GM12873 (cell line): ENCODE results near the gene TUT7.

Source experiments
- TF ChIP-seq, protein P1 (sequence below): IDR thresholded peaks from 2 replicates; pipeline ENCODE4 v1.5.1; 2012; ENCODE audit warnings: low read depth, mild to moderate bottlenecking, moderate library complexity, low read length, control low read depth; ENCODE audit not compliant: insufficient read depth; ENCODE audit errors: missing control alignments

TUT7 gene

GRCh38 chr9:86328156-86328555 lies 26.1 kb downstream of the TUT7 start:
- TF ChIP-seq, protein P1, sequence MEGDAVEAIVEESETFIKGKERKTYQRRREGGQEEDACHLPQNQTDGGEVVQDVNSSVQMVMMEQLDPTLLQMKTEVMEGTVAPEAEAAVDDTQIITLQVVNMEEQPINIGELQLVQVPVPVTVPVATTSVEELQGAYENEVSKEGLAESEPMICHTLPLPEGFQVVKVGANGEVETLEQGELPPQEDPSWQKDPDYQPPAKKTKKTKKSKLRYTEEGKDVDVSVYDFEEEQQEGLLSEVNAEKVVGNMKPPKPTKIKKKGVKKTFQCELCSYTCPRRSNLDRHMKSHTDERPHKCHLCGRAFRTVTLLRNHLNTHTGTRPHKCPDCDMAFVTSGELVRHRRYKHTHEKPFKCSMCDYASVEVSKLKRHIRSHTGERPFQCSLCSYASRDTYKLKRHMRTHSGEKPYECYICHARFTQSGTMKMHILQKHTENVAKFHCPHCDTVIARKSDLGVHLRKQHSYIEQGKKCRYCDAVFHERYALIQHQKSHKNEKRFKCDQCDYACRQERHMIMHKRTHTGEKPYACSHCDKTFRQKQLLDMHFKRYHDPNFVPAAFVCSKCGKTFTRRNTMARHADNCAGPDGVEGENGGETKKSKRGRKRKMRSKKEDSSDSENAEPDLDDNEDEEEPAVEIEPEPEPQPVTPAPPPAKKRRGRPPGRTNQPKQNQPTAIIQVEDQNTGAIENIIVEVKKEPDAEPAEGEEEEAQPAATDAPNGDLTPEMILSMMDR = no peak

DNA sequence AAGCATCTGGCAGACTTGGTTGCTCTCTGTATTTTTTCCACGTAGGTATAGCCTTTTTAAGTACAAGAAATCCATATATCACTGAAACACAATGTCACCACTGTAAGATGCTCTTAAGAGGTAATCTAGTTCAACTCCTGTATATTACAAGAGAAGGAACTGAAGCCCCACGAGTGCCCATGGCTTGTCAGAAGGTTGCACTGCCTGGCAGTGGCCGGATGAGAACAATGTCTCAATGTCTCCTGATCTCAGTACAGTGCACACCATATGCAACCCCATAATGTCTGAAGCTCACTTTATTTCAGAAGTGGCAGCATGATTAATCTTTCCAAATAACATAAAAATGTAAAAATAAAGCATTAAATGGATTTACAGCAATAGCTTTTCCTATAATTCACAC lies 27.7 kb downstream of the TUT7 start:
- TF ChIP-seq, protein P1 = no peak

GRCh38 chr9:86324901-86325300 lies 29.3 kb downstream of the TUT7 start:
- TF ChIP-seq, protein P1 = no peak

DNA sequence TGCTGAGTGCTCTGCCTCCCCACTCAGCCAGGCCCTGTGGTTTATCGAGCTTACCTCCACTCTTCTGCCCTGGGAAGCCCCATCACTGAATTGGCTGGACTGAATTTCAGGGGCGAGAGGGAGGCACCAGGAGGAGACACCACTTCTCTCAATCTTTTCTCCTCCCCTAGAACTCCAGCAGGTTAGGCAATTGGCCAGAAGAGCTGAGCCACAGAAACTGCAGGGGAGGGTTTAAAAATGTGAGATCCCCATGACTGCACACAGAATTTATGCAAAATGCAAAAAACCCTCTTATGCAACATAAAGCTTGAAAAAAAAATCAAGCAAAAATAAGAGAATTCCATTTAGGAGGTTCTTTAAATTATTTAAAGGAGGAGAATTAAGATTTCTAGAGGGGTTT lies 29.9 kb downstream of the TUT7 start:
- TF ChIP-seq, protein P1 = no peak

GRCh38 chr9:86322973-86323644 lies 31.1 kb downstream of the TUT7 start:
- TF ChIP-seq, protein P1 = no peak

GRCh38 chr9:86321373-86321772 lies 32.8 kb downstream of the TUT7 start:
- TF ChIP-seq, protein P1 = no peak

GRCh38 chr9:86318187-86318586 lies 36.0 kb downstream of the TUT7 start:
- TF ChIP-seq, protein P1 = no peak
